HG03025 (cell line): ENCODE results near the gene ANKDD1A.
A peak's percentile ranks its signal among the peaks of the same experiment; 100 is the strongest.

ENCODE experiments used
- ATAC-seq: cut with Tn5 transposase; IDR thresholded peaks from one replicate; pipeline ENCODE4 v1.9.1; 2021; ENCODE audit warnings: mild to moderate bottlenecking, moderate library complexity; ENCODE audit not compliant: unreplicated experiment, low FRiP score

The ANKDD1A gene

GRCh38 chr15:64911311-64912186, at the start of gene ANKDD1A:
Gene ANKDD1A, plus strand, starts transcription at chr15:64911902. Its CDS starts 29 bp downstream, at chr15:64911931.
- no peak for ATAC-seq

- ATAC-seq: no peak
Observed at GRCh38 chr15:64861960-64862359, 49.7 kb upstream of the ANKDD1A start.

- ATAC-seq: no peak
Observed at GRCh38 chr15:64862408-64862807, 49.3 kb upstream of the ANKDD1A start.

GRCh38 chr15:64864068-64864467, 47.6 kb upstream of the ANKDD1A start:
- no peak for ATAC-seq

- ATAC-seq: no peak
Observed at GRCh38 chr15:64865126-64865997, 46.3 kb upstream of the ANKDD1A start.

GRCh38 chr15:64865998-64866520, 45.6 kb upstream of the ANKDD1A start:
- no peak for ATAC-seq

GRCh38 chr15:64869501-64869900, 42.2 kb upstream of the ANKDD1A start:
- no peak for ATAC-seq

GRCh38 chr15:64870353-64870752, 41.3 kb upstream of the ANKDD1A start:
- ATAC-seq: no peak

GRCh38 chr15:64875641-64876223, 36.0 kb upstream of the ANKDD1A start:
- no peak for ATAC-seq

- ATAC-seq: no peak
Observed at GRCh38 chr15:64877435-64877834, 34.3 kb upstream of the ANKDD1A start.

GRCh38 chr15:64878705-64879104, 33.0 kb upstream of the ANKDD1A start:
- ATAC-seq: no peak

- no peak for ATAC-seq
Observed at GRCh38 chr15:64883100-64883581, 28.6 kb upstream of the ANKDD1A start.

GRCh38 chr15:64883997-64884511, 27.6 kb upstream of the ANKDD1A start:
- no peak for ATAC-seq

GRCh38 chr15:64884679-64885078, 27.0 kb upstream of the ANKDD1A start:
- ATAC-seq: no peak

- ATAC-seq: no peak
Observed at GRCh38 chr15:64888336-64888735, 23.4 kb upstream of the ANKDD1A start.

GRCh38 chr15:64891561-64891960, 20.1 kb upstream of the ANKDD1A start:
- no peak for ATAC-seq

GRCh38 chr15:64892847-64893403, 18.8 kb upstream of the ANKDD1A start:
- no peak for ATAC-seq

GRCh38 chr15:64893481-64894394, 18.0 kb upstream of the ANKDD1A start:
- ATAC-seq: peak; percentile 68
